ENCODE data around the gene KIFC3.
"Not testable (repeated sequence)": the region's sequence is repeated elsewhere in the genome, so short reads cannot be mapped to it uniquely, and the experiment has no call there.

KIFC3 gene

GRCh38 chr16:57752581-57753447 is 49.5 kb downstream of the KIFC3 start:
- no peak for DNase-seq

GRCh38 chr16:57752203-57752580 is 50.1 kb downstream of the KIFC3 start:
- no peak for DNase-seq

- no peak for DNase-seq
Measured at GRCh38 chr16:57751539-57752202, 50.6 kb downstream of the KIFC3 start.

GRCh38 chr16:57750796-57751538 is 51.3 kb downstream of the KIFC3 start:
- DNase-seq = no peak

- no peak for DNase-seq
Measured at GRCh38 chr16:57749856-57750452, 52.3 kb downstream of the KIFC3 start.

- DNase-seq = no peak
Measured at GRCh38 chr16:57749101-57749692, 53.1 kb downstream of the KIFC3 start.

- no peak for DNase-seq
Measured at GRCh38 chr16:57748596-57748995, 53.7 kb downstream of the KIFC3 start.

GRCh38 chr16:57747996-57748395 is 54.3 kb downstream of the KIFC3 start:
- no peak for DNase-seq

- no peak for DNase-seq
Measured at GRCh38 chr16:57747496-57747895, 54.8 kb downstream of the KIFC3 start.

- DNase-seq = no peak
Measured at GRCh38 chr16:57747091-57747490, 55.2 kb downstream of the KIFC3 start.

GRCh38 chr16:57746316-57746715 is 56.0 kb downstream of the KIFC3 start:
- not testable (repeated sequence) for DNase-seq

GRCh38 chr16:57745768-57746167 is 56.5 kb downstream of the KIFC3 start:
- DNase-seq = no peak

- DNase-seq = no peak
Measured at GRCh38 chr16:57744642-57744903, 57.7 kb downstream of the KIFC3 start.

GRCh38 chr16:57743886-57744641 is 58.2 kb downstream of the KIFC3 start:
- no peak for DNase-seq

GRCh38 chr16:57743458-57743857 is 58.8 kb downstream of the KIFC3 start:
- no peak for DNase-seq

- no peak for DNase-seq
Measured at GRCh38 chr16:57742543-57742942, 59.7 kb downstream of the KIFC3 start.

GRCh38 chr16:57741660-57742191 is 60.6 kb downstream of the KIFC3 start:
- DNase-seq = no peak

GRCh38 chr16:57740423-57741071 is 61.7 kb downstream of the KIFC3 start:
- no peak for DNase-seq

GRCh38 chr16:57739756-57740422 is 62.4 kb downstream of the KIFC3 start:
- DNase-seq = no peak

GRCh38 chr16:57738844-57739243 is 63.4 kb downstream of the KIFC3 start:
- no peak for DNase-seq

Data from activated T-cell treated with anti-CD3 and anti-CD28 coated beads, Interleukin-2, amount 50 U/mL, for 48 hours (primary cell).